Cardiac muscle cell (in vitro differentiated cells and primary cell): ENCODE measurements around the gene SPI1. TPM values are rescaled to one million over a fixed set of nuclear protein-coding genes. Genes with fewer than 3 reads are reported as not detected.
"Not testable (repeated sequence)": the region's sequence is repeated elsewhere in the genome, so short reads cannot be mapped to it uniquely, and the experiment has no call there.

Source experiments
- DNase-seq, 2 donors: peaks; one replicate each; pipeline versions ENCODE4 v3.0.0 to v3.0.0-alpha.2; 2010 to 2017; ENCODE audit warnings: low read depth in 1 of 2, low spot score in 1 of 2
- H3K27ac ChIP-seq: fragments of 200-600 bp; sonication (generic); 2 replicates; pipeline ENCODE4 v1.5.1; 2016
- H3K27me3 ChIP-seq: fragments of 200-600 bp; sonication (generic); 2 replicates; pipeline ENCODE4 v1.6.0; 2016; ENCODE audit warnings: control low read depth
- H3K36me3 ChIP-seq: fragments of 200-600 bp; sonication (generic); 2 replicates; pipeline ENCODE4 v1.5.1; 2016; ENCODE audit warnings: control low read depth
- H3K4me1 ChIP-seq: fragments of 200-600 bp; sonication (generic); 2 replicates; pipeline ENCODE4 v1.8.1; 2017; ENCODE audit warnings: low read depth, mild to moderate bottlenecking, mixed run types
- H3K4me3 ChIP-seq: fragments of 200-600 bp; sonication (generic); 2 replicates; pipeline ENCODE4 v1.5.1; 2016; ENCODE audit warnings: mild to moderate bottlenecking
- H3K9me3 ChIP-seq: fragments of 200-600 bp; sonication (generic); 2 replicates; pipeline ENCODE4 v1.5.1; 2017; ENCODE audit warnings: low read depth, mild to moderate bottlenecking, control low read depth
- polyA plus RNA-seq: library from polyadenylated mRNA; unstranded; fragments of >200 nt; fragmentation: Nextera tagmentation; extraction: Ambion mirVana; gene quantifications from 2 replicates; pipeline ENCODE4 v1.2.1, GENCODE V29; 2016
- total RNA-seq: library from RNA; depleted of rRNA; stranded (reverse); fragments of >200 nt; gene quantifications from 2 replicates; pipeline ENCODE4 v1.2.3, GENCODE V29; 2016
- TF ChIP-seq, protein P1 (sequence below): IDR thresholded peaks from 2 replicates; pipeline ENCODE4 v1.5.1; 2012; ENCODE audit warnings: low read depth, mild to moderate bottlenecking, low read length

SPI1 gene
- total and polyA plus RNA-seq, 2 experiments from 2014 or later = 0.56 TPM; not detected in 1

DNA sequence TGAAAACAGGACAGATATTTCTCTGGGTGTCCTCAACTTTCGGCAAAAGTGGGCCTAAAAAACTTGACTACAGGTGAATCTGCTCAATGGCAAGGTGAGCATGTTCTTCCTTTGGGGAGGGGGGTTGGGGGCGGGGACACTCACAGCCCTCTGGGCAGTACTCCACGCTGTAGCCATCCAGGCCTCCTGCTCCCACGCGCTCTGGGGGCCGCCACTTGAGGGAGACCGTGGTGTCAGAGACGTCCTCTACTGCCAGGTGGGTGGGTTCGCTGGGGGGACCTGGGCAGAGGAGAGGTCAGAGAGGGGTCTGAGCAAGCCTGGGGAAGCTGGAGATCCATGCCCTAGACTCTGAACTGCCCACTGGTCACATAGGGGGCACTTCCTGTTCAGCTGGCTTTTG lies 42.6 kb downstream of the SPI1 start:
- H3K4me3 ChIP-seq = no peak overlapping the region

DNA sequence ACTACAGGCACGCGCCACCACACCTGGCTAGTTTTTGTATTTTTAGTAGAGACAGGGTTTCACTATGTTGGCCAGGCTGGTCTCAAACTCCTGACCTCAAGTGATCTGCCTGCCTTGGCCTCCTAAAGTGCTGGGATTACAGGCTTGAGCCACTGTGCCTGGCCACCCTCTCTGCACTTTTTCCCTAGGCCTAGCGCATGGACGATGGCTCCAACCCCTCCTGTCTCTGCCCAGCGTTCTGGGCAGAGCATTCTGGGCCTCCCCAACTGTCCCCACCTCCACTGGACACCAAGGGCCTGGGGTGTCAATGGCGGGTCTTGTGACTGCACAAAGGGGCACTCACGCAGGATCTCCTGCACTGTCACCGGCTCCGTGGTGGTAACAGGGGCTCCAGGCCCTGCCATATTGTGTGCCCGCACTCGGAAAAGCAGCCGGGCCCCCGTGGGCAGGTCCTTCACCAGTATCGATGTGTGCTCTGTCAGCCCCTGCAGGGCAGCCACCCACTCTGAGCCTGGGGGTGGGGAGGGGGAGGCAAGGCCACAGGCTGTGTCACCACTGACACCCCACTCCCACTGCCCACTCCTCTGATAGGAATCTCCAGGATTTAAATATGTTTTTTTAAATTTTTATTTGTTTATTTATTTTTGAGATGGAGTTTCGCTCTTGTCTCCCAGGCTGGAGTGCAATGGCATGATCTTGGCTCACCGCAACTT lies 43.5 kb downstream of the SPI1 start:
- peaks cover 83% of the 10 kb centered on the region for H3K36me3 ChIP-seq
- not testable (repeated sequence) for H3K4me3 ChIP-seq, H3K4me1 ChIP-seq, H3K9me3 ChIP-seq, H3K27me3 ChIP-seq, DNase-seq
- peak overlapping the region; percentile 85 for H3K27ac ChIP-seq

More for the DNA sequence above, 42.6 kb downstream of the SPI1 start:
- Histone ChIP-seq H3K36me3 (peaks cover 86% of the 10 kb centered on the region), H3K27me3 (no peaks in the 10 kb centered on the region), H3K27ac (peak overlapping the region; percentile 85), H3K9me3 (no peaks in the 10 kb centered on the region), H3K4me1 (no peaks in the 10 kb centered on the region)
- TF ChIP-seq, protein P1, sequence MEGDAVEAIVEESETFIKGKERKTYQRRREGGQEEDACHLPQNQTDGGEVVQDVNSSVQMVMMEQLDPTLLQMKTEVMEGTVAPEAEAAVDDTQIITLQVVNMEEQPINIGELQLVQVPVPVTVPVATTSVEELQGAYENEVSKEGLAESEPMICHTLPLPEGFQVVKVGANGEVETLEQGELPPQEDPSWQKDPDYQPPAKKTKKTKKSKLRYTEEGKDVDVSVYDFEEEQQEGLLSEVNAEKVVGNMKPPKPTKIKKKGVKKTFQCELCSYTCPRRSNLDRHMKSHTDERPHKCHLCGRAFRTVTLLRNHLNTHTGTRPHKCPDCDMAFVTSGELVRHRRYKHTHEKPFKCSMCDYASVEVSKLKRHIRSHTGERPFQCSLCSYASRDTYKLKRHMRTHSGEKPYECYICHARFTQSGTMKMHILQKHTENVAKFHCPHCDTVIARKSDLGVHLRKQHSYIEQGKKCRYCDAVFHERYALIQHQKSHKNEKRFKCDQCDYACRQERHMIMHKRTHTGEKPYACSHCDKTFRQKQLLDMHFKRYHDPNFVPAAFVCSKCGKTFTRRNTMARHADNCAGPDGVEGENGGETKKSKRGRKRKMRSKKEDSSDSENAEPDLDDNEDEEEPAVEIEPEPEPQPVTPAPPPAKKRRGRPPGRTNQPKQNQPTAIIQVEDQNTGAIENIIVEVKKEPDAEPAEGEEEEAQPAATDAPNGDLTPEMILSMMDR = no peak
- DNase-seq = no peak

DNA sequence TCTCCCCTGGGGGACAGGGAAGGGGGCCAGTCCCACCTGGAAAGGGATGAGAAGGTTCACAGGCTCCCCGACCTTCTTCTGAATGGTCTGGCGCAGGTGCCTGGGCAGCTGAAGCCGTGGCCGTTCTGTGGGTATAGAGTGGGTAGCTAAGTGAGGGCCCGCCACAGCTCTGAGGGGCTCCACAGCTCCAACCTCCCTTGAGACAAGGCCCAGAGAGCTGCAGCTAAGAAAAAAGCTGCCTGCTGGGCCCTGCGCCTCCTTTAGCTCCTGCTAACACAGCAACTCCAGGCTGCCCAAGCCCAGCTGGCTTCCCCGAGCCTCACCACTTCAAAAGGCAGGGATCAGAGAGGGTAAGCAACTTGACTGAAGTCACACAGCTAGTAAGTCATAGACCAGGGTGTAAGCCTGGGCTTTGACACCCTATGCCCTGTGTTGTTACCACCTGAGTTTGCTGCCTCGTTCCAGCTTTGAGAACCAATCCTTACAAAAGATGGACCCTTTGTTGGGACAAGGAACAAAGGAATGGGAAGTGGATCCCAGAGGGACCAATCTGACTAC lies 44.4 kb downstream of the SPI1 start:
- Histone ChIP-seq H3K36me3 (peaks cover 80% of the 10 kb centered on the region), H3K27ac (peak overlapping the region; percentile 85), H3K4me3 (no peak overlapping the region), H3K9me3 (no peaks in the 10 kb centered on the region), H3K4me1 (no peaks in the 10 kb centered on the region), H3K27me3 (no peaks in the 10 kb centered on the region)
- no peak for DNase-seq
- TF ChIP-seq, protein P1 = no peak

DNA sequence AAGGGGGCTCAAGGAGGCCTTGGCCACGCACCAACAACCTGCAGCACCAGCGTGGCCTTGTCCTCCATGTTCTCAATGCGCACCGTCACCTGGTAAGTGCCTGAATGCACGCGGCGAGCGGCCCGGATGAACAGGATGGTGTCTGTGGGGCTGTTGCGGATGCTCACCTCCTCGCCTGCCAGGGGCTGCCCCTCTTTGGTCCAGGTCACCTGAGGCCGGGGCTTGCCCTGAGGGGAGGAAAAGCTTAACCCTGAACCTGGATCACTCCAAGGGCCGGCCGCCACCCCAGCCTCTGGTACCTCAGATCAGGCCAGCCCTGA lies 44.9 kb downstream of the SPI1 start:
- no peak overlapping the region for H3K4me3 ChIP-seq
- TF ChIP-seq, protein P1 = no peak
- DNase-seq = no peak

DNA sequence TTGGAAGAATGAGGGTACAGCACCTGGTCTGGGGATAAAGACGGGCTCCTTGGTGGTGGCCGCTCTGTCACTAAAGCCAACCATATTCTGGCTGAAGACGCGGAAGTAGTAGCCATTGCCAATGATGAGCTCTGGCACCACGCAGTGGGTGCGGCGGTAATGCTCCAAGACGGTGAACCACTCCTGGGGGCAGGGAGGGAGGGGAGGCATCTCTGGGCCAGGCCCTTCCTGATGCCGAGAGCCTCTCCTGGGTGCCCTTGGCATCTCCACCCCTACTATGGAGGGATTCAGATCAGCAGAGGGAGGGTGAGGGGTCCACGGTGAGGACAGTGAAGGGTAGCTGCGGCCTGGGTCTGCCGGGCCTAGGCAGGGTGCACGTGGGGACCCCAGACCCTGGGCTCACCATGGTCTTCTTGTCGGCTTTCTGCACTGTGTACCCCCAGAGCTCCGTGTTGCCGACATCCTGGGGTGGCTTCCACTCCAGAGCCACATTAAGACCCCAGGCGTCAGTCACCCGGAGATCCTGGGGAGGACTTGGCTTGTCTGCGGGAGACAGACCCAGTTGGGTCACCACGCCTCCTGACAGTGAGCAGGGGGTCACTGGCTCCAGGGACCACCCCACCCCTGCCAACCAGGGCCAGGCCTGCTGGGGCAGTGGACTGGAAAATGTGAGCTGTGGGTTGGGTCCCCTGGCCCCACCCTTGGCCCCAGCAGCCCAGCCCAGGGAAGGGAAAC lies 45.4 kb downstream of the SPI1 start:
- Histone ChIP-seq H3K36me3 (peaks cover 70% of the 10 kb centered on the region), H3K27ac (peak overlapping the region; percentile 85), H3K27me3 (no peaks in the 10 kb centered on the region), H3K4me3 (no peak overlapping the region), H3K4me1 (no peaks in the 10 kb centered on the region), H3K9me3 (no peaks in the 10 kb centered on the region)
- no peak for DNase-seq
- TF ChIP-seq, protein P1 = no peak

More for the DNA sequence above, 44.9 kb downstream of the SPI1 start:
- H3K4me1 ChIP-seq = no peaks in the 10 kb centered on the region
- H3K36me3 ChIP-seq = peaks cover 75% of the 10 kb centered on the region
- H3K27me3 ChIP-seq = no peaks in the 10 kb centered on the region
- no peaks in the 10 kb centered on the region for H3K9me3 ChIP-seq
- peak overlapping the region; percentile 85 for H3K27ac ChIP-seq

DNA sequence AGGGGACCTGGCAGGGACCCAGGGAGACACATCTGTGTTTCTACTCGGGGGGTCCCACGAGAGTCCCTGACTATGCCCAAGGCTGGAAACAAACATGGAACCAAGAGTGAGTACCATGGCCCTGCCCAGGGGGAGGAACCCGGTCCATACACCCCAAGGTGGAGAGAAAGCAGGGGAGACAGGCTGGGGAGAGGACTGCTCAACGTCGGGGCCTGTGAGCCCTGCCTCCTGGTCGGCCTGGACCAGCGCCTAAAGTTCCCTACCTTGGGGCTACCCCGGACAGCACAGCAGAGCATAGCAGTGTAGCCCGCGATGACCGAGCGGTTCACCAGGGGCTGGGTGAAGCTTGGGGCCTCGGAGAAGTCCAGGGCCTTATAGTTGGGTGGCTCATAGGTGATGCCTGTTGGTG lies 46.0 kb downstream of the SPI1 start:
- no peak for DNase-seq
- peak overlapping the region; percentile 85 for H3K27ac ChIP-seq
- no peaks in the 10 kb centered on the region for H3K4me1 ChIP-seq
- H3K27me3 ChIP-seq = no peaks in the 10 kb centered on the region
- TF ChIP-seq, protein P1 = no peak
- no peak overlapping the region for H3K4me3 ChIP-seq
- H3K9me3 ChIP-seq = no peaks in the 10 kb centered on the region
- H3K36me3 ChIP-seq = peaks cover 70% of the 10 kb centered on the region
